HepG2 (cell line): Measurements from ENCODE around the gene SULT2B1. TPM values are rescaled to one million over a fixed set of nuclear protein-coding genes. Genes with fewer than 3 reads are reported as not detected.

Experiments
- AGO2 ChIP-seq: fragments of 200-400 bp; formaldehyde crosslinking; optimal IDR thresholded peaks from 2 replicates; pipeline ENCODE3; 2017; ENCODE audit warnings: mild to moderate bottlenecking, low read depth, low read length, moderate library complexity
- KAT7 ChIP-seq: IDR thresholded peaks from 2 replicates; pipeline ENCODE4 v1.6.1; 2018; ENCODE audit warnings: borderline replicate concordance, missing compliant biosample characterization
- MAFK ChIP-seq, 2 experiments: IDR thresholded peaks in 1 of 2; conservative IDR thresholded peaks in 1 of 2; 2 replicates each; pipeline ENCODE4 v1.6.1; 2011; ENCODE audit warnings: improper control_type of control experiment in 2 of 2, low read length in 2 of 2
- NKX3-1 ChIP-seq: sonication (generic); formaldehyde crosslinking; IDR thresholded peaks from 2 replicates; pipeline ENCODE4 v1.5.0; 2020; ENCODE audit warnings: missing genetic modification reagents
- SMAD3 ChIP-seq: sonication (generic); formaldehyde crosslinking; IDR thresholded peaks from 2 replicates; pipeline ENCODE4 v1.4.0; 2020; ENCODE audit warnings: missing genetic modification reagents
- THAP11 ChIP-seq: IDR thresholded peaks from 2 replicates; pipeline ENCODE4 v1.6.1; 2016; ENCODE audit warnings: missing biosample characterization, missing genetic modification reagents
- ZFP1 ChIP-seq: IDR thresholded peaks from 2 replicates; pipeline ENCODE4 v1.6.1; 2016
- ZFP36L1 ChIP-seq: sonication (generic); formaldehyde crosslinking; IDR thresholded peaks from 2 replicates; pipeline ENCODE4 v1.8.0; 2022; ENCODE audit warnings: mild to moderate bottlenecking, missing genetic modification reagents, moderate library complexity
- ZKSCAN8 ChIP-seq: IDR thresholded peaks from 2 replicates; pipeline ENCODE4 v1.6.1; 2016; ENCODE audit warnings: borderline replicate concordance, missing genetic modification reagents, missing compliant biosample characterization
- ZNF20 ChIP-seq: sonication (generic); formaldehyde crosslinking; IDR thresholded peaks from 2 replicates; pipeline ENCODE4 v1.4.0; 2020; ENCODE audit warnings: mild to moderate bottlenecking, moderate library complexity, missing genetic modification reagents
- ZNF44 ChIP-seq: sonication (generic); formaldehyde crosslinking; IDR thresholded peaks from 2 replicates; pipeline ENCODE4 v1.5.1; 2020; ENCODE audit warnings: mild to moderate bottlenecking, missing genetic modification reagents
- polyA plus RNA-seq, 8 experiments: library from polyadenylated mRNA; depleted of rRNA in 3 of 8; stranded (reverse) in 7 of 8; unstranded in 1 of 8; fragments of >200 nt; fragmentation: Illumina TruSeq in 4 of 8; extraction: Trizol in 4 of 8; gene quantifications; 2 replicates each; pipeline versions ENCODE4 v1.2.1 to v1.2.3, GENCODE V29; 2011 to 2016; ENCODE audit warnings: low read depth in 4 of 8, missing spikeins in 1 of 8, mixed read lengths in 1 of 8; ENCODE audit not compliant: insufficient read depth in 1 of 8
- total RNA-seq, 5 experiments: library from RNA; depleted of rRNA; stranded (reverse); fragments of >200 nt; fragmentation: Illumina TruSeq; extraction: Trizol; gene quantifications; 2 replicates each; pipeline ENCODE4 v1.2.3, GENCODE V29; 2016; ENCODE audit warnings: low read depth in 1 of 5
- TF ChIP-seq, protein P1 (sequence below): sonication (generic); formaldehyde crosslinking; IDR thresholded peaks from 2 replicates; pipeline ENCODE4 v1.4.0; 2020; ENCODE audit warnings: mild to moderate bottlenecking, low read depth, missing genetic modification reagents
- TF ChIP-seq, protein P2 (sequence below): sonication (generic); formaldehyde crosslinking; IDR thresholded peaks from 2 replicates; pipeline ENCODE4 v1.4.0; 2020; ENCODE audit warnings: missing genetic modification reagents
- TF ChIP-seq, protein P3 (sequence below): sonication (generic); formaldehyde crosslinking; IDR thresholded peaks from 2 replicates; pipeline ENCODE4 v1.4.0; 2020; ENCODE audit warnings: missing genetic modification reagents
- TF ChIP-seq, protein P4 (sequence below): sonication (generic); formaldehyde crosslinking; IDR thresholded peaks from 2 replicates; pipeline ENCODE4 v1.5.1; 2020; ENCODE audit warnings: missing genetic modification reagents, mild to moderate bottlenecking, borderline replicate concordance

Gene SULT2B1
- total and polyA plus RNA-seq, 2 of the 13 experiments (the other 11 are each of a cell fraction or from before 2014, with no cell fraction given): 0.13 TPM; not detected in 1

DNA sequence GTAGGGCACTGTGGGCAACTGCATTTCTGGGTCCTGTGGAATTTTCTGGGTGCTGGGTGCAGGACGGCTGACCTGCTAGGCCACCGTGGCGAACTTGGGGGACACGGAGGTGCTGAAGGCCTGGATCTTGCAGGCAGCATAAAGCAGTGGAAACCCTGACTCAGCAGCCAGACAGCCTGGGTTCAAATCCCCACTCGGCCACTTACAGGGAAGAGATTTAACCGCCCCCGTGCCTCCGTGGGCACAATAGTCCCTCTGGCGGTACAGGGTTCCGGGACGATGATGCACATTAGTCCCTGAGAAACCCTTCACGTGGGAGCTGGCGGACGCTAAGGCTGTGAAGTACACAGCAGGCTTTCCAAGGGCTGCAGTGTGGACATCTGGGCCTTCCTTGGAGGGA is 59.9 kb downstream of the SULT2B1 start (continued):
- no peak for TF ChIP-seq SMAD3 (CRISPR knock-in tag)
- TF ChIP-seq AGO2: peak; percentile 36
- TF ChIP-seq, protein P1, sequence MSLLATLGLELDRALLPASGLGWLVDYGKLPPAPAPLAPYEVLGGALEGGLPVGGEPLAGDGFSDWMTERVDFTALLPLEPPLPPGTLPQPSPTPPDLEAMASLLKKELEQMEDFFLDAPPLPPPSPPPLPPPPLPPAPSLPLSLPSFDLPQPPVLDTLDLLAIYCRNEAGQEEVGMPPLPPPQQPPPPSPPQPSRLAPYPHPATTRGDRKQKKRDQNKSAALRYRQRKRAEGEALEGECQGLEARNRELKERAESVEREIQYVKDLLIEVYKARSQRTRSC (CRISPR knock-in tag): no peak
- TF ChIP-seq ZKSCAN8 (CRISPR knock-in tag): no peak
- TF ChIP-seq ZFP1 (CRISPR knock-in tag): no peak
- TF ChIP-seq, protein P2, sequence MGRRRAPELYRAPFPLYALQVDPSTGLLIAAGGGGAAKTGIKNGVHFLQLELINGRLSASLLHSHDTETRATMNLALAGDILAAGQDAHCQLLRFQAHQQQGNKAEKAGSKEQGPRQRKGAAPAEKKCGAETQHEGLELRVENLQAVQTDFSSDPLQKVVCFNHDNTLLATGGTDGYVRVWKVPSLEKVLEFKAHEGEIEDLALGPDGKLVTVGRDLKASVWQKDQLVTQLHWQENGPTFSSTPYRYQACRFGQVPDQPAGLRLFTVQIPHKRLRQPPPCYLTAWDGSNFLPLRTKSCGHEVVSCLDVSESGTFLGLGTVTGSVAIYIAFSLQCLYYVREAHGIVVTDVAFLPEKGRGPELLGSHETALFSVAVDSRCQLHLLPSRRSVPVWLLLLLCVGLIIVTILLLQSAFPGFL (CRISPR knock-in tag): no peak
- no peak for TF ChIP-seq THAP11 (CRISPR knock-in tag)
- TF ChIP-seq ZNF44: no peak
- TF ChIP-seq ZFP36L1 (CRISPR knock-in tag): no peak
- no peak for TF ChIP-seq ZNF20 (CRISPR knock-in tag)
- peak in 1 of 2 experiments; percentile 40; a peak in 3 of 4 replicates for TF ChIP-seq MAFK (conservative IDR thresholded peaks at IDR 0.05 in 1 of 2, IDR thresholded peaks at IDR 0.05 in 1 of 2; ENCODE audit: low read length in 2 of 2)
- no peak for TF ChIP-seq KAT7 (CRISPR knock-in tag)
- TF ChIP-seq, protein P3, sequence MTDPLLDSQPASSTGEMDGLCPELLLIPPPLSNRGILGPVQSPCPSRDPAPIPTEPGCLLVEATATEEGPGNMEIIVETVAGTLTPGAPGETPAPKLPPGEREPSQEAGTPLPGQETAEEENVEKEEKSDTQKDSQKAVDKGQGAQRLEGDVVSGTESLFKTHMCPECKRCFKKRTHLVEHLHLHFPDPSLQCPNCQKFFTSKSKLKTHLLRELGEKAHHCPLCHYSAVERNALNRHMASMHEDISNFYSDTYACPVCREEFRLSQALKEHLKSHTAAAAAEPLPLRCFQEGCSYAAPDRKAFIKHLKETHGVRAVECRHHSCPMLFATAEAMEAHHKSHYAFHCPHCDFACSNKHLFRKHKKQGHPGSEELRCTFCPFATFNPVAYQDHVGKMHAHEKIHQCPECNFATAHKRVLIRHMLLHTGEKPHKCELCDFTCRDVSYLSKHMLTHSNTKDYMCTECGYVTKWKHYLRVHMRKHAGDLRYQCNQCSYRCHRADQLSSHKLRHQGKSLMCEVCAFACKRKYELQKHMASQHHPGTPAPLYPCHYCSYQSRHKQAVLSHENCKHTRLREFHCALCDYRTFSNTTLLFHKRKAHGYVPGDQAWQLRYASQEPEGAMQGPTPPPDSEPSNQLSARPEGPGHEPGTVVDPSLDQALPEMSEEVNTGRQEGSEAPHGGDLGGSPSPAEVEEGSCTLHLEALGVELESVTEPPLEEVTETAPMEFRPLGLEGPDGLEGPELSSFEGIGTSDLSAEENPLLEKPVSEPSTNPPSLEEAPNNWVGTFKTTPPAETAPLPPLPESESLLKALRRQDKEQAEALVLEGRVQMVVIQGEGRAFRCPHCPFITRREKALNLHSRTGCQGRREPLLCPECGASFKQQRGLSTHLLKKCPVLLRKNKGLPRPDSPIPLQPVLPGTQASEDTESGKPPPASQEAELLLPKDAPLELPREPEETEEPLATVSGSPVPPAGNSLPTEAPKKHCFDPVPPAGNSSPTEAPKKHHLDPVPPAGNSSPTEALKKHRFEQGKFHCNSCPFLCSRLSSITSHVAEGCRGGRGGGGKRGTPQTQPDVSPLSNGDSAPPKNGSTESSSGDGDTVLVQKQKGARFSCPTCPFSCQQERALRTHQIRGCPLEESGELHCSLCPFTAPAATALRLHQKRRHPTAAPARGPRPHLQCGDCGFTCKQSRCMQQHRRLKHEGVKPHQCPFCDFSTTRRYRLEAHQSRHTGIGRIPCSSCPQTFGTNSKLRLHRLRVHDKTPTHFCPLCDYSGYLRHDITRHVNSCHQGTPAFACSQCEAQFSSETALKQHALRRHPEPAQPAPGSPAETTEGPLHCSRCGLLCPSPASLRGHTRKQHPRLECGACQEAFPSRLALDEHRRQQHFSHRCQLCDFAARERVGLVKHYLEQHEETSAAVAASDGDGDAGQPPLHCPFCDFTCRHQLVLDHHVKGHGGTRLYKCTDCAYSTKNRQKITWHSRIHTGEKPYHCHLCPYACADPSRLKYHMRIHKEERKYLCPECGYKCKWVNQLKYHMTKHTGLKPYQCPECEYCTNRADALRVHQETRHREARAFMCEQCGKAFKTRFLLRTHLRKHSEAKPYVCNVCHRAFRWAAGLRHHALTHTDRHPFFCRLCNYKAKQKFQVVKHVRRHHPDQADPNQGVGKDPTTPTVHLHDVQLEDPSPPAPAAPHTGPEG: no peak
- no peak for TF ChIP-seq NKX3-1 (CRISPR knock-in tag)
- TF ChIP-seq, protein P4, sequence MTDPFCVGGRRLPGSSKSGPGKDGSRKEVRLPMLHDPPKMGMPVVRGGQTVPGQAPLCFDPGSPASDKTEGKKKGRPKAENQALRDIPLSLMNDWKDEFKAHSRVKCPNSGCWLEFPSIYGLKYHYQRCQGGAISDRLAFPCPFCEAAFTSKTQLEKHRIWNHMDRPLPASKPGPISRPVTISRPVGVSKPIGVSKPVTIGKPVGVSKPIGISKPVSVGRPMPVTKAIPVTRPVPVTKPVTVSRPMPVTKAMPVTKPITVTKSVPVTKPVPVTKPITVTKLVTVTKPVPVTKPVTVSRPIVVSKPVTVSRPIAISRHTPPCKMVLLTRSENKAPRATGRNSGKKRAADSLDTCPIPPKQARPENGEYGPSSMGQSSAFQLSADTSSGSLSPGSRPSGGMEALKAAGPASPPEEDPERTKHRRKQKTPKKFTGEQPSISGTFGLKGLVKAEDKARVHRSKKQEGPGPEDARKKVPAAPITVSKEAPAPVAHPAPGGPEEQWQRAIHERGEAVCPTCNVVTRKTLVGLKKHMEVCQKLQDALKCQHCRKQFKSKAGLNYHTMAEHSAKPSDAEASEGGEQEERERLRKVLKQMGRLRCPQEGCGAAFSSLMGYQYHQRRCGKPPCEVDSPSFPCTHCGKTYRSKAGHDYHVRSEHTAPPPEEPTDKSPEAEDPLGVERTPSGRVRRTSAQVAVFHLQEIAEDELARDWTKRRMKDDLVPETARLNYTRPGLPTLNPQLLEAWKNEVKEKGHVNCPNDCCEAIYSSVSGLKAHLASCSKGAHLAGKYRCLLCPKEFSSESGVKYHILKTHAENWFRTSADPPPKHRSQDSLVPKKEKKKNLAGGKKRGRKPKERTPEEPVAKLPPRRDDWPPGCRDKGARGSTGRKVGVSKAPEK (CRISPR knock-in tag): no peak
